Measurements from ENCODE around the gene TLE3.
A peak's percentile ranks its signal among the peaks of the same experiment; 100 is the strongest.

The TLE3 gene

GRCh38 chr15:70004826-70005225 lies 92.9 kb downstream of the TLE3 start:
- H3K36me3 ChIP-seq (ENCODE audit: control insufficient read depth, insufficient read depth, low read length, severe bottlenecking): no peaks in the 10 kb centered on the region
- peaks cover 57% of the 10 kb centered on the region for H3K27me3 ChIP-seq (replicated peaks; ENCODE audit: control insufficient read depth, insufficient read depth, low read length)
- H3K9me3 ChIP-seq (ENCODE audit: control insufficient read depth, low read length): peaks cover 18% of the 10 kb centered on the region
- H3K4me3 ChIP-seq (ENCODE audit: low read length): no peak overlapping the region
- H3K4me1 ChIP-seq (ENCODE audit: control insufficient read depth, insufficient read depth, low read length): no peaks in the 10 kb centered on the region
- no peak overlapping the region for H3K9ac ChIP-seq (ENCODE audit: low read length)
- DNase-seq (ENCODE audit: low read depth): no peak

- Histone ChIP-seq H3K9ac (ENCODE audit: low read length) (no peak overlapping the region), H3K27me3 (replicated peaks; ENCODE audit: control insufficient read depth, insufficient read depth, low read length) (peaks cover 49% of the 10 kb centered on the region), H3K4me1 (ENCODE audit: control insufficient read depth, insufficient read depth, low read length) (peaks cover 2% of the 10 kb centered on the region), H3K9me3 (ENCODE audit: control insufficient read depth, low read length) (peaks cover 18% of the 10 kb centered on the region), H3K36me3 (ENCODE audit: control insufficient read depth, insufficient read depth, low read length, severe bottlenecking) (no peaks in the 10 kb centered on the region), H3K4me3 (ENCODE audit: low read length) (no peak overlapping the region)
- no peak for DNase-seq (ENCODE audit: low read depth)
These were observed 94.8 kb downstream of the TLE3 start for GRCh38 chr15:70002897-70003296.

- H3K9ac ChIP-seq (ENCODE audit: low read length): no peak overlapping the region
- peaks cover 7% of the 10 kb centered on the region for H3K4me1 ChIP-seq (ENCODE audit: control insufficient read depth, insufficient read depth, low read length)
- no peaks in the 10 kb centered on the region for H3K36me3 ChIP-seq (ENCODE audit: control insufficient read depth, insufficient read depth, low read length, severe bottlenecking)
- H3K4me3 ChIP-seq (ENCODE audit: low read length): no peak overlapping the region
- H3K27me3 ChIP-seq (replicated peaks; ENCODE audit: control insufficient read depth, insufficient read depth, low read length): peaks cover 46% of the 10 kb centered on the region
- peaks cover 18% of the 10 kb centered on the region for H3K9me3 ChIP-seq (ENCODE audit: control insufficient read depth, low read length)
- no peak for DNase-seq (ENCODE audit: low read depth)
These were observed 95.9 kb downstream of the TLE3 start for GRCh38 chr15:70001859-70002258.

GRCh38 chr15:69999392-70000085 lies 98.2 kb downstream of the TLE3 start:
- no peak overlapping the region for H3K9ac ChIP-seq (ENCODE audit: low read length)
- peaks cover 25% of the 10 kb centered on the region for H3K9me3 ChIP-seq (ENCODE audit: control insufficient read depth, low read length)

GRCh38 chr15:69998541-69999391 lies 99.0 kb downstream of the TLE3 start:
- DNase-seq (ENCODE audit: low read depth): no peak
- H3K4me1 ChIP-seq (ENCODE audit: control insufficient read depth, insufficient read depth, low read length): peaks cover 7% of the 10 kb centered on the region
- peaks cover 28% of the 10 kb centered on the region for H3K9me3 ChIP-seq (ENCODE audit: control insufficient read depth, low read length)
- no peak overlapping the region for H3K9ac ChIP-seq (ENCODE audit: low read length)
- no peak overlapping the region for H3K4me3 ChIP-seq (ENCODE audit: low read length)
- peaks cover 54% of the 10 kb centered on the region for H3K27me3 ChIP-seq (replicated peaks; ENCODE audit: control insufficient read depth, insufficient read depth, low read length)
- H3K36me3 ChIP-seq (ENCODE audit: control insufficient read depth, insufficient read depth, low read length, severe bottlenecking): no peaks in the 10 kb centered on the region

More at GRCh38 chr15:69999392-70000085, 98.2 kb downstream of the TLE3 start:
- H3K27me3 ChIP-seq (replicated peaks; ENCODE audit: control insufficient read depth, insufficient read depth, low read length): peaks cover 52% of the 10 kb centered on the region
- peaks cover 7% of the 10 kb centered on the region for H3K4me1 ChIP-seq (ENCODE audit: control insufficient read depth, insufficient read depth, low read length)
- no peaks in the 10 kb centered on the region for H3K36me3 ChIP-seq (ENCODE audit: control insufficient read depth, insufficient read depth, low read length, severe bottlenecking)
- no peak for DNase-seq (ENCODE audit: low read depth)
- H3K4me3 ChIP-seq (ENCODE audit: low read length): no peak overlapping the region

GRCh38 chr15:69997813-69998212 lies 99.9 kb downstream of the TLE3 start:
- Histone ChIP-seq H3K9ac (ENCODE audit: low read length) (no peak overlapping the region), H3K4me1 (ENCODE audit: control insufficient read depth, insufficient read depth, low read length) (peaks cover 7% of the 10 kb centered on the region), H3K4me3 (ENCODE audit: low read length) (no peak overlapping the region), H3K27me3 (replicated peaks; ENCODE audit: control insufficient read depth, insufficient read depth, low read length) (peaks cover 57% of the 10 kb centered on the region), H3K36me3 (ENCODE audit: control insufficient read depth, insufficient read depth, low read length, severe bottlenecking) (no peaks in the 10 kb centered on the region), H3K9me3 (ENCODE audit: control insufficient read depth, low read length) (peaks cover 21% of the 10 kb centered on the region)
- peak; percentile 32 for DNase-seq (ENCODE audit: low read depth)
